GM18499 (cell line): Measurements from ENCODE around the gene REXO5.
"Not testable (repeated sequence)": the region's sequence is repeated elsewhere in the genome, so short reads cannot be mapped to it uniquely, and the experiment has no call there.

Source experiments
- ATAC-seq: cut with Tn5 transposase; IDR thresholded peaks from one replicate; pipeline ENCODE4 v1.9.1; 2021; ENCODE audit warnings: moderate number of reproducible peaks; ENCODE audit not compliant: insufficient read depth, unreplicated experiment

Gene REXO5, protein sequence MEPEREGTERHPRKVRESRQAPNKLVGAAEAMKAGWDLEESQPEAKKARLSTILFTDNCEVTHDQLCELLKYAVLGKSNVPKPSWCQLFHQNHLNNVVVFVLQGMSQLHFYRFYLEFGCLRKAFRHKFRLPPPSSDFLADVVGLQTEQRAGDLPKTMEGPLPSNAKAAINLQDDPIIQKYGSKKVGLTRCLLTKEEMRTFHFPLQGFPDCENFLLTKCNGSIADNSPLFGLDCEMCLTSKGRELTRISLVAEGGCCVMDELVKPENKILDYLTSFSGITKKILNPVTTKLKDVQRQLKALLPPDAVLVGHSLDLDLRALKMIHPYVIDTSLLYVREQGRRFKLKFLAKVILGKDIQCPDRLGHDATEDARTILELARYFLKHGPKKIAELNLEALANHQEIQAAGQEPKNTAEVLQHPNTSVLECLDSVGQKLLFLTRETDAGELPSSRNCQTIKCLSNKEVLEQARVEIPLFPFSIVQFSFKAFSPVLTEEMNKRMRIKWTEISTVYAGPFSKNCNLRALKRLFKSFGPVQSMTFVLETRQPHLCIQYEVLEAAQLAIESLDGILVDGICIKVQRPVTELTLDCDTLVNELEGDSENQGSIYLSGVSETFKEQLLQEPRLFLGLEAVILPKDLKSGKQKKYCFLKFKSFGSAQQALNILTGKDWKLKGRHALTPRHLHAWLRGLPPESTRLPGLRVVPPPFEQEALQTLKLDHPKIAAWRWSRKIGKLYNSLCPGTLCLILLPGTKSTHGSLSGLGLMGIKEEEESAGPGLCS

DNA sequence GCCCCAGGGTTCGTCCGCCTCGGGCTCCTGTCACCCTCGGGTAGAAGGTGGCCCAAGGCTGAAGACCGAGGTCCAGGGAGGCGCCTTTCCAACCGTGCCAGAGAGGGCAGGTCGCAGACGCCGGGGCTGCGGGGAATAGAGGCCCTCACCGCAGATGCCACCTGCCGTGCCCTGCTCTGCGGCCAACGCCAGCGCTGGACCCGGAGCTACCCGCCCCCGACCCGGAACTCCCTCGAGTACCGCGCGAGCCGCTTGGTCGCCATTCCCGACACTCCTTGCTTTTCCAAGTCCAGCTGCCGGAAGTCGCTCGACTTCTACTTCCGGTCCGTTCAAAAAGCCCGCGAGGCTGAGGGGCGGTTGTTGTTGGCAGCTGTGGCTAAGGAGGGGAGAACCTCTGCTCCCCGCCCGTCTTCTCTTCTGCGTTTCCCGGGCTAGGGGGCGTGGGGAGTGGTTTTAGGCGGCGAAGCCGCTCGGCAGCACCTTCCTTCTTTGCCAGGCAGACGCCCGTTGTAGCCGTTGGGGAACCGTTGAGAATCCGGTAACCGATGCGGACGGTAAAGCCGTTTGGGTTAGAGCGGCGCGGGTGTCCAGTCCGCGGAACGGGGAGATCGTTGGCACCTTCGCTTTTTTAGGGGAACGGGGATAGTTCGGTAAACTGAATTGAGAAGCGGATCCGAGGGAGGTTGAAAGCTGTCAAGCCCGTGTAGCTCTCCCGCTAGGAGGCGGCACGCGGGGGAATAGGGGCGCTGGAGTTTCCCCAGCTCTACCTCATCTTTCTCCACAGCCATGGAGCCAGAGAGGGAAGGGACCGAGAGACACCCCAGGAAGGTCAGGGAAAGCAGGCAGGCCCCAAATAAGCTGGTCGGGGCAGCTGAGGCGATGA, at the start of gene REXO5, which contains the start of gene ERI2:
Gene REXO5 (plus strand): TSS at position 360 of the 883 bp plus-strand sequence. CDS start 427 bp downstream, at position 787.
Gene ERI2 (minus strand): TSS at position 305 of the 883 bp plus-strand sequence. CDS start 42 bp downstream, at position 263.
- ATAC-seq = peak; percentile 63

DNA sequence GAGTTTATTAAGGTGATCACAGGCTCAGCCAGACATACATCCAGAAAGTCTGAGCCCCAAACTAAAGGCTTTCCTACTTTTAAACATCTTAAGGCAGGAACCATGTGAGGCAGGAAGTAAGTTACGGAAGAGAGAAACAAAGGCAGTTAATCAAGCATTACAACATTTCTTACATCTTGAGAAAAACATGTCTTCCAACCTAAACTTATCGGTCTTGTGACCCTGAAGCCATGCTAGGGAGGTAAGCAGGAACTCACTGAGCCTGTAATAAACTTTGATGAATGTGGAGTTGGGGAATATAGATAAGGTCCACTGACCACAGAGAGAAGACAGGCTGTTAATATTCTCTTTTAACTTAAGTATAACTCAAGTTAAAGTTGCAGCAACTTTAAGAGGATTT, 46.0 kb upstream of the REXO5 start:
- no peak for ATAC-seq

DNA sequence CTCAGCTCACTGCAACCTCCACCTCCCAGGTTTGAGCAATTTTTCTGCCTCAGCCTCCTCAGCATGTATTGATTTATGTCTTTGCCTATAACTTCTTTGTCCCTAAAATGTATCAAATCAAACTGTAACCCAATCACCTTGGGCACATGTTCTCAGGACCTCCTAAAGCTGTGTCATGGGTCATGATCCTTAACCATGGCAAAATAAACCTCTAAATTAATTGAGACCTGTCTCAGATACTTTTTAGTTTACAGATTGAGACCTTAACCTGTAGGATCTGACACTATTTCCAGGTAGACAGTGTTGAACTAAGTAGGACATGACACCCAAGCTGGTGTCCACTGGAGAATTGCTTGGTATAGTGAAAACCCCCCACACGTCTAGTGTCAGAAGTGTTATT, 45.2 kb upstream of the REXO5 start:
- ATAC-seq = no peak

DNA sequence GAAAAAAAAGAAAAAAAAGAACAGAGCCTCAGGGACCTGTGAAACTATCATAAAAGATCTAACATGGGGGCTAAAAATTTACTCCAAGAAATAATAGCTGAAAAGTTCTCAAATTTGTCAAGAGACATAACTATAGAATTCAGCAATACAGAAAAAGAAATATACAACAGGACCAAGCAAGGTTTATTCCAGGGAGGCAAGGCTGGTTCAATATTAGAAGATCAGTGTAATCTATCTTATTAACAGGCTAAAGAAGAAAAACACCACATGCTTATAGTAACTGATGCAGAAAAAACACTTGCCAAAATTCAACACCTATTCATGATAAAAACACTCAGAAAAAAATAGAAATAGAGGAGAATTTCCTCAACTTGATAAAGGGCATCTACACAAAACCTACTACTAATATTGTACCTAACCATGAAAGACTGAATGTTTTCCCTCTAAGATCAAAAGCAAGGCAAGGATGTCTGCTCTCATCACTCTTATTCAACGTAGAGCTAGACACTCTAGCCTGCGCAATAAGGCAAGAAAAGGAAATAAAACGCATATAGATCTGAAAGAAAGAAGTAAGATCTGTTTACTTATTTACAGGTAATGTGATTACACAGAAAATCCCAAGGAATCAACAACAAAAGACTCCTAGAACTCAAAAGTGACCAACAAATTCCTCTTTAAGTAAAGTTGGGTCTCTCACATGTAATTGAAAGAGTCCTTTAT, 43.8 kb upstream of the REXO5 start:
- no peak for ATAC-seq

DNA sequence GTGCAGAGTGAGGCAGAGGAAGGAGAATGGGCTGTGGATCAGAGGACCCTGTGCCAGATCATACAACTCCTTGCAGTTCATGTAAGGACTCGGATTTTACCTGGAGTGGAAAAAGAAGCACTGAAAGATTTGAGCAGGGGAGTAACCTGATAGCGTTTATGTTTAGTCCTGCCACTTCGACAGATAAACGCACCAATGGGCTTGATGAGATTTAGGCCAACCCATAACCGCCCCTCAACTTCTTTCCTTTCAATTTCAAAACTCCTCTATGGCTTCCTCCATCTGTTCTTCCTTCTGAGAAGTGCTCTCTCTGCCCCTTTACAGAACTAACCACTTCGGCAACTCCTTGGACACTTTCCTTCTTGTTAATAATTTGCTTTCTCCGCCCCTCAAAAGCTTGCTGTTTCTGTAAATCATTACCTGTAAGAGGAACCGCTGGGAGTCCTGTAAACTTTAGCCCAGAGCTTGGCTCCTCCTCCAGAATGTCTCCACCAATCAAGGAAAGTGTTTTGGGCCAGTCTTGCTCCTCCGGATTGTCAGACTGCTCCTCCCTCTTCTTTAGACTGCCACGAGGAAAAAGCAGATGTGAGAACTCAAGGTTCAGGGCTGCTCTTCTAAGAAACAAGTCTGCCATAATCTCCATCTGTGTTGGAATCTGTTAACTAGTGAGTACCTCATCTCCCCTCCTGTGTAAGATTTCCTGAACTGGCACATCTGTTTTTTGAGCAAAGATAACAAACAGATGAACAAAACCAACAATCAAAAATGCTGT, 42.7 kb upstream of the REXO5 start, which contains the start of gene ACSM3:
Gene ACSM3 (plus strand): TSS at position 554 of the 772 bp plus-strand sequence. CDS start 6,021 bp downstream, outside the sequence.
- peak; percentile 80 for ATAC-seq

DNA sequence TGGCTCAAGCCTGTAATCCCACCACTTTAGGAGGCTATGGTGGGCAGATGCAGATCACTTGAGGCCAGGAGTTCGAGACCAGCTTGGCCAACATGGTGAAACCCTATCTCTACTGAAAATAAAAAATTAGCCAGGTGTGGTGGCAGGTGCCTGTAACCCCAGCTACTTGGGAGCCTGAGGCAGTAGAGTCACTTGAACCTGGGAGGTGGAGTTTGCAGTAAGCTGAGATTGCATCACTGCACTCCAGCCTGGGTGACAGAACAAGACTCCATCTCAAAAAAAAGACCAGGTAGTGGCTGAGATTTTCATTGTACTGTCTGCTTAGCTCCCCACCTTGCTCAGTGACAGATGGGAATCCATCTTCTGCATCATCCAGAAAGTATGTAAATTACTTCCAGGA, 41.9 kb upstream of the REXO5 start:
- not testable (repeated sequence) for ATAC-seq

DNA sequence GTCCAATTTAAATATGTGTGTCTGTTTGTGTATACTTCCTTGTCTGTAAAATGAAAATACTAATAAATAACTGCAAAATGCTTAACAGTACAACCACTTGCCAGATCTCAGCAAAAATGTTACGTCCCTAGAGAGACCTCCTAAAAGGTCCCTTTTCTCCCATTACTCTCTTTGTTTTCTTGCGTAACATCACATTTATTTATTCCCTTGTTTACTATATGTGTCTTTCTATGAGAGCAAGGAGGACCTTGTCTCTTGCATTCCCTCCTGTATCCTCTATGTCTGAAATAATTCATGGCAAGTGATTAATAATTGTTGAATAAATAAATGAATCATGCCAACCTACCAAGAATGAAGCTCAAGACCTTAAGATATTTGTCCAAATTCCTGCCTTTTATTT, 40.6 kb upstream of the REXO5 start:
- no peak for ATAC-seq

DNA sequence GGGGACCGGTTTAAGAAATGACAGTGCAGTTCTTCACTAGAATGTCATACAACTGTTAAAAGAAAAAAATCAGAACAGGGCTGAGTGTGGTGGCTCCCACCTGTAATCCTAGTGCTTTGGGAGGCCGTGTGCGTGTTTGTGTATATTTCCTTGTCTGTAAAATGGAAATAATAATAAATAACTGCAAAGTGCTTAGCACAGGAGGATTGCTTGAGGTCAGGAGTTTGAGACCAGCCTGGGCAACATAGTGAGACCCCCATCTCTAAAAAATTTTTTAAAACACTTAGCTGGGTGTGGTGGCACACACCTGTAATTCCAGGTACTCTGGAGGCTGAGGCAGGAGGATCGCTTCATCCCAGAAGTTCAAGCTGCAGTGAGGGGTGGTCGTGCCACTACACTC, 40.0 kb upstream of the REXO5 start:
- no peak for ATAC-seq

DNA sequence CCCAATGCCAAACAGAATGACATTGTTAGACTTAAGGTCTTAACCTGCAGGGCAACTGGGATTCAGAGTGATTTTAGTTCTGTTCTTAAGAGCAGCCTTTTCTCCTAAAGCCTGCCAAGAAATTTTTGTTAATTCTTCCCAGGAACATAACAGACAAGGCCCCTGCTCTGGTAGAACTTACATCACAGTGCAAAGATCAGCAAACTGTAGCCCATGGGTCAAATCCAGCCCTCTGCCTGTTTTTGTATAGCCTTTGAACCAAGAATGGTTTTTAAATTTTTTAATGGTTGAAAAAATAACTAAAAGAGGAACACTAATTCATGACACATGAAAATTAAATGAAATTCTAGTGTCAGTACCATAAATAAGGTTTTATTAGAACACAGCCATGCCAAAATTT, 38.8 kb upstream of the REXO5 start:
- ATAC-seq = no peak

DNA sequence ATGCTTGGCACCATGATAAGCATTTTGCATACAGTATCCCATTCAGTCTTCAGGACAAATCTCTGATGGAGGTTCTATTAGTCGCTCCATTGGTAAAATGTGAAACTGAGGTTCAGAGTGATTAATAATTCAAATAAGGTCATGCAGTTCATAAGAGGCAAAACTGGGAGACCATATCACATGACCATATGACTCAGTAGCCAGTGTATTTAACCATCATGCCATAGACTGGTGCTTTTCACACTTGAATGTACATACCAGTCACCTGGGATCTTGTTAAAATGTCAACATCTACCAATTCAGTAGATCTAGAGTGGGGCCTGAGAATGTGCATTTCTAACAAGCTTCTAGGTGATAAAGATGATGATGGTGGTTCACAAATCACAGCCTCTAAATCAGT, 38.2 kb upstream of the REXO5 start:
- no peak for ATAC-seq

DNA sequence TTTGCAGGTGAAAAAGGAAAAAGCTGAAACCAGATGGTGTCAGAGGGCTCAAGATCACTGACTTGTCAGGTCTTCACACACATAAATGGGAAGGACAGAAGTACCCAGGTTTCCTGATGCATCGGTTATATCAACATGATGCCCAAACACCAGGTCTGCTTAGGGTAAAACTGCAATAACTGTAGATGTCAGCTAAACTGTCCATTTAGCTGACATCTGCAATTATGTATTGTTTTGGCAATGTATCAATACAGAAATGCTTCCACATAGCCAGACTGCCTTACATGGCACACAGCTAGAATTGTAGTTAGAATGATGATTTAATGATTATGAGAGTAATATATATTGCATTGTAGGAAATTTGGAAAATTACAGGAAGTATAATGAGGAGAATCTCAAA, 37.5 kb upstream of the REXO5 start:
- no peak for ATAC-seq

DNA sequence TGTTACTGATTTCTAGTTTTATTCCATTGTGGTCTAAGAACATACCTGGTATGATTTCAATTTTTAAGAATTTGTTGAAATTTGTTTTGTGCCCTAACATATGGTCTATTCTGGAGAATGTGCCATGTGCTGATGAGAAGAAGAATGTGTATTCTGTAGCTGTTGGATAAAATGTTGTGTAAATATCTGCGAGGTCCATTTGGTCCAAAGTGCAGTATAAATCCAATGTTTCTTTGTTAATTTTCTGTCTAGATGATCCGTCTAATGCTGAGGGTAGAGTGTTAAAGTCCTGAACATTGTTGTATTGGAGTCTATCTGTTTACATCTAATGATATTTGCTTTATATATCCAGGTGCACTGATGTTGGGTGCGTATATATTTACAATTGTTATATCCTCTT, 32.6 kb upstream of the REXO5 start:
- no peak for ATAC-seq

DNA sequence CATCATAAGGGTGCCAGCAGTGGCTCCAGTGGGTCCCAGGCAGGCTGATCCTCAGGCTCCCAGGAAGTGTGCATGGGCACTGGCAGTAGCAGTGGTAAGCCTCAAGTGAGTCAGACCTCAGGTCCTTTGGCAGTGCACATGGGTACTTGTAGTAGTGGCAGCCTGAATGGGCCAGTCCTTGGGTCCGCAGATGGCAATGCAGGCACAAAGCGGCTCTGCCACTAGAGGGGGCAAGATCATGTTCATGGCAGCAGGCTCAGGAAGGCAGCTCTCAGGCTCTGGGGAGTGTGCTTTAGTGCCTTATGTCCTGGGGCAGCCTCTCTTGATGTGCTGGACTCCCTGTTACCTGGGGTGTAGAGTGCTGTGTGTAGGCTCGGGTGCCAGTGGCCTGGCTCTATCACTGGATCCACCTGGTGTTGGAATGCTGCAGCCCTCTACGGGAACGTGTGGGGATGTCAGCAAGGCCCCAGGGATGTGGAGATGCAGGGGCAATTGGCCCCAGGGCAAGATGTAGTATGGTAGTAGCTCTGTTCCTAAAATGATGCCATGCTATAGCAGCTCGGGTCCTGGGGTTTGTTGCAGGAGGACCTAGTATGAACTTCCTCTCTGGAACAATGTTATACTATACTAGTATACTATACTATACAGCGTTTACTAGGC, 31.5 kb upstream of the REXO5 start:
- no peak for ATAC-seq

DNA sequence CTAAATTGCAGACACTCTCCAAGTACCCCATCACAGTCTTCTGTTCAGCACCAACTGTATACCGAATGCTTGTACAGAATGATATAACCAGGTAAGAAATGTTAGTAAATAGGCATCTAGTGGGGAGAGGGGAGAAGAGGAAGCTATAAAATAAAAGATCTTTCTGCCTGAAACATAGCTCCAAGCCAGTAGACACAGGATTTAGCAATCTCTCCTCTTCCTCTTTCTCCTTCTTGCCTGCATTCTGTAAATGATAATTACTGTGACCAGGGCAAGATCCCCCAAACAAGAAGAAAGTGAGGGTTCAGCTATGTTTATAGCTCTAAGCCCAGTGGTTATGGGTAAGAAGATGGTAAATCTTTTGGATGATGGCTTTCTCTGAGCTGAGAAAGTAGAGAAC, 24.6 kb upstream of the REXO5 start:
- ATAC-seq = no peak

DNA sequence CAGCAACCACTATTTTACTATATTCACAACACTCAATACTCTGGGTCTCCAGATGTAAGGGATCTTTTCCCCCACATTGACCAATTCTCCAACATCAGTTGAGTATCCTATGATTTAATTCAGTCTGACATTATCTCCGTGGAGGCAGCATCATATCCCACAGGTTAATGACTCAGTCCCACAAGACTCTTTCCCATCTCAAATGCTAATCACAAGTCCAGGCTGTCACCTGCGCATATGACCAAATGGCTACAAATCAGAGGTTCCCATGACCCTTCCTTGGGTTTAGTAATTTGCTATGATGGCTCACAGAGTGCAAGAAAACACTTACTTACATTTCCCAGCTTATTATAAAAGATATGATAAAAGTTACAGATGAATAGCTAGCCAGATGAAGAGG, 23.9 kb upstream of the REXO5 start:
- ATAC-seq = no peak

DNA sequence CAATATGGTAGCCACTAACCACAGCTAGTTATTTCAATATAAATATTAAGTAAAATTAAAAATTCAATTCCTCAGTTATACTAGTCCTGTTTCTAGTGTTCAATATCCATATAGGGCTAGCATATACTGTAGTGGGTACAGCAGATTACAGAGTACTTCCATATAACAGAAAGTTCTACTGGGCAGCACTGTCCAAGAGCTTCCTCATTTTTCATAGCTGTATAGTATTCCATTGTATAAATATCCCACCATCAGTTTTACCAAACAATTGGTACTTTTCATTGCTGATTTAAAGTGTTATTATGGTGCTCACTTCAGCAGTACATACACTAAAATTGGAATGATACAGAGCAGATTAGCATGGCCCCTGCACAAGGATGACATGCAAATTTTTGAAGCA, 22.1 kb upstream of the REXO5 start:
- no peak for ATAC-seq

DNA sequence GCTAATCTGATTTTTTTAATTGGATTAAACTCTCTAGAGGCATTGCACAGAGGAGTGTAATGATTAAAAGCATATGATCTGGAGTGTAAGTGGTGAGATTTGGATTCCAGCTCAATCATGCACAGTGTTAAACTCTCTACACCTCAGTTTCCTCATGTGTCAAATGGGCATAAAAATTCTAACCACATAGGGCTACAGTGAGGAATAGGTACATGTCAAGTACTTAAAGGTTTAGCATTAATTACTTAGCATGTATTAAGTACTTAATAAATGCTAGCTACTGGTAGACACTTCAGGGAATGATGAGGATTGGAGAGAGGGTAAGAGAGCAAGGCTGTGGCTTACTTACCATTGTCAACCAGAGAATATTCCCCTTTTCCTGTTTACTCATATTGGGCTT, 17.2 kb upstream of the REXO5 start:
- no peak for ATAC-seq

DNA sequence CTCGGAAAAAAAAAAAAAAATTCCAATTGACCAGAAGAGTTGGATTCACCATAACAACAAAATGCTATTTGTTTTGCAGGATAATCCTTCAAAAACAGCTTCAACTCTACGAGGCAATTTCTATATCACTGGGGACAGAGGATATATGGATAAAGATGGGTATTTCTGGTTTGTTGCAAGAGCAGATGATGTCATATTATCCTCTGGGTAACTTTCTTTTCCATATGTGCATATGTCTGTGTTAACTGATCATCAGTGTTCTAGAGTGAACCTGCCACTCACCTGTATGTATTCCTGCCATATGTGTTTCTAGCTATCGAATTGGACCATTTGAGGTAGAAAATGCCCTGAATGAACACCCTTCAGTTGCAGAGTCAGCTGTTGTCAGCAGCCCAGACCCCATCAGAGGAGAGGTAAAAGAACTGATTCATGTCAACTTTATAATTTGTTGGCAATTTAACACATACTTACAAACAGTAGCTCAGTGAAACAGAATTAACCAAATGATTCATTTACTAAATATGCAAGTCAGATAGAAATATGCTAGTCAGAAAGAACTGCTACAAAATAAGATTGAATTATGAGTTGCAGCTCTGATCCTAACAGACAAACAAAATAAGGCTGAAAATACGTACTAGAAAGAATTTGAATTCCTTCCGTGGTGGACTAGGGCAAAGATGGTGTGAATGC, 14.3 kb upstream of the REXO5 start:
- no peak for ATAC-seq
